ENCODE measurements around the gene CLDN34. TPM values are rescaled to one million over a fixed set of nuclear protein-coding genes. Genes with fewer than 3 reads are reported as not detected.

CLDN34 gene
- total RNA-seq, 2 experiments from 2014 or later: not detected

DNA sequence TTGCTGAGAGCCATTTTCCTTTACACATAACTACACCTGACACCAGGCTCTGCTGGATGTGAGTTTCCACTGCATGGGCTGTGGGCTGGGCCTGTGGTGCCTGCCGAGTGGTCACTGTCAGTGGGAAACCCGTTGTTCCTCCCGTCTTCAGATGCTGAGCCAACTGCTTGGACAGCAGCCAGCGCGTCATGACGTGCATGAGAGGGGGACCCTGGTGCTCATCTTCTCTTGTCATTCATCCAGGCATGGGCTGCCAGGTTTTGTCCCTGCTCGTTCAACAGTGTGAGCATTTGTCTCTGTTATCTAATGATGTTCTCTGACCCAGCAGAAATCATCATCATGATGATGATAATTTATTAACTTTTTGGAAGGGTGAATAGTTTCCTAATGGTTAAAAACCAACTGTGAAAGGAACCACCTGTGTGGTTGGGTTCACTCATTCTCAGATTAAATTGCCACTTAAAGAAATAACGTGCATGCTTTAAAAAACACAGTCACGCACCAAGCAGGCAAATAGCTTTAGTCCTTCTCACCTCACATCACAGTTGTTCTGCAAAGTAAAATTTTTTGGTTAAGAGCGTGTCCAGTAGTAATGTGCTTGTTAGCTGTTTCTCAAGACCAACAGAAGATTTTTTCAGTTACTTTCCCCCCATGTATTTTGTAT, 19.9 kb upstream of the CLDN34 start:
- CTCF ChIA-PET: no interaction called here
- H3K27ac Mint-ChIP-seq: no peak overlapping the region
- POLR2A ChIA-PET: no interaction called here
- peaks cover 9% of the 10 kb centered on the region for H3K4me1 Mint-ChIP-seq
- DNase-seq: no peak
- H3K4me3 Mint-ChIP-seq: no peak overlapping the region
- H3K36me3 Mint-ChIP-seq (ENCODE audit: low read depth): no peaks in the 10 kb centered on the region
- H3K27me3 Mint-ChIP-seq: peaks cover 15% of the 10 kb centered on the region
- no peaks in the 10 kb centered on the region for H3K9me3 Mint-ChIP-seq

DNA sequence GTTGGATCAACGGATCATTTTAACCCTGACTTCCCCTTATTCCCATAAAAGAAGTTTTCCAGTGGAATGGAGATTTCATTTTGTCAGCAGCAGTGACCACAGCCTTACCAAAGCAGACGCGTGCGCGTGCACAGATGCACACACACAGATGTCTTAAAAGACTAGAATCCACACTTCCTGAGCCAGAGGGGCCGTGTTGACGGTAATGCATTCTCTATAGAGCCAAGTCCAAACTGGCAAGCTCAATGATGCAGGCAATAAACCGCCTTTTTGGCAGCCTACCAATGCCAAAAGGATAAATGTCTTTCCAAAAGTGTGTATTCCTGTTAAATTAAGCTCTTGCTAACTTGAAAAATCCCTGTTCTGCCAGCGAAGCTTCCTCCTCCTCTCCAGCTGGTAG, 18.8 kb upstream of the CLDN34 start:
- Mint-ChIP-seq H3K36me3 (ENCODE audit: low read depth) (no peaks in the 10 kb centered on the region), H3K4me3 (no peak overlapping the region), H3K27me3 (peaks cover 13% of the 10 kb centered on the region), H3K9me3 (no peaks in the 10 kb centered on the region), H3K4me1 (peaks cover under 1% of the 10 kb centered on the region), H3K27ac (no peak overlapping the region)
- ChIA-PET CTCF (no interaction called here), POLR2A (no interaction called here)
- DNase-seq: no peak

- Mint-ChIP-seq H3K27ac (no peak overlapping the region), H3K27me3 (peaks cover 10% of the 10 kb centered on the region)
- no peak for DNase-seq
Observed at GRCh38 chrX:9952300-9952699, 14.9 kb upstream of the CLDN34 start.

GRCh38 chrX:9953396-9953795, 13.8 kb upstream of the CLDN34 start:
- Mint-ChIP-seq H3K27me3 (peaks cover 10% of the 10 kb centered on the region), H3K9me3 (no peaks in the 10 kb centered on the region), H3K4me1 (no peaks in the 10 kb centered on the region), H3K4me3 (no peak overlapping the region), H3K36me3 (ENCODE audit: low read depth) (no peaks in the 10 kb centered on the region), H3K27ac (no peak overlapping the region)
- ChIA-PET CTCF (no interaction called here), POLR2A (no interaction called here)
- DNase-seq: no peak

More at GRCh38 chrX:9952300-9952699, 14.9 kb upstream of the CLDN34 start:
- CTCF ChIA-PET: no interaction called here
- no peak overlapping the region for H3K4me3 Mint-ChIP-seq
- no peaks in the 10 kb centered on the region for H3K4me1 Mint-ChIP-seq
- no peaks in the 10 kb centered on the region for H3K9me3 Mint-ChIP-seq
- POLR2A ChIA-PET: no interaction called here
- no peaks in the 10 kb centered on the region for H3K36me3 Mint-ChIP-seq (ENCODE audit: low read depth)

- no peaks in the 10 kb centered on the region for H3K4me1 Mint-ChIP-seq
- DNase-seq: no peak
- H3K27ac Mint-ChIP-seq: no peak overlapping the region
- CTCF ChIA-PET: no interaction called here
- no peak overlapping the region for H3K4me3 Mint-ChIP-seq
- H3K9me3 Mint-ChIP-seq: no peaks in the 10 kb centered on the region
- peaks cover 10% of the 10 kb centered on the region for H3K27me3 Mint-ChIP-seq
- POLR2A ChIA-PET: no interaction called here
- H3K36me3 Mint-ChIP-seq (ENCODE audit: low read depth): no peaks in the 10 kb centered on the region
Observed at GRCh38 chrX:9955506-9955905, 11.7 kb upstream of the CLDN34 start.

DNA sequence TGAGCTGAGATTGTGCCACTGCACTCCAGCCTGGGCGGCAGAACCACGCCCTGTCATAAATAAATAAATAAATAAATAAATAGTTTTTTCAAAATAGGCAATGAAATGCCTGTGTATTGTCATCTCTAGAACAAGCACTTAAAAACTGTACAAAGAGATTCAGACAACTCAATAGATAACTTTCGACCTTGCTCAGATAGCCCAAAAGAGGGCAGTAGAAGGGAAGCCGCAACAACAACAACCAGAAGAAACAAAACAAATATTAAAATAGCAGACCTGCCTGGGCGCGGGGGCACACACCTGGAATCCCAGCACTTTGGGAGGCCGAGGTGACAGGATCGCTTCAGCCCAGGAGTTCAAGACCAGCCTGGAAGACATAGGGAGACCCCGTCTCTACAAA, 9.4 kb upstream of the CLDN34 start:
- Mint-ChIP-seq H3K27ac (no peak overlapping the region), H3K27me3 (peaks cover 6% of the 10 kb centered on the region), H3K36me3 (ENCODE audit: low read depth) (no peaks in the 10 kb centered on the region), H3K9me3 (no peaks in the 10 kb centered on the region), H3K4me3 (no peak overlapping the region), H3K4me1 (no peaks in the 10 kb centered on the region)
- DNase-seq: no peak
- POLR2A ChIA-PET: no interaction called here
- CTCF ChIA-PET: no interaction called here

- POLR2A ChIA-PET: no interaction called here
- no peaks in the 10 kb centered on the region for H3K9me3 Mint-ChIP-seq
- no peaks in the 10 kb centered on the region for H3K36me3 Mint-ChIP-seq (ENCODE audit: low read depth)
- CTCF ChIA-PET: no interaction called here
- H3K4me3 Mint-ChIP-seq: no peak overlapping the region
- peaks cover 6% of the 10 kb centered on the region for H3K27me3 Mint-ChIP-seq
- no peaks in the 10 kb centered on the region for H3K4me1 Mint-ChIP-seq
- DNase-seq: no peak
- H3K27ac Mint-ChIP-seq: no peak overlapping the region
Observed at GRCh38 chrX:9958183-9958582, 9.0 kb upstream of the CLDN34 start.

- no peak for DNase-seq
- Mint-ChIP-seq H3K4me3 (no peak overlapping the region), H3K36me3 (ENCODE audit: low read depth) (no peaks in the 10 kb centered on the region), H3K27me3 (peaks cover 8% of the 10 kb centered on the region), H3K27ac (no peak overlapping the region), H3K4me1 (no peaks in the 10 kb centered on the region), H3K9me3 (no peaks in the 10 kb centered on the region)
- ChIA-PET CTCF (no interaction called here), POLR2A (no interaction called here)
Observed at GRCh38 chrX:9961750-9962149, 5.4 kb upstream of the CLDN34 start.

DNA sequence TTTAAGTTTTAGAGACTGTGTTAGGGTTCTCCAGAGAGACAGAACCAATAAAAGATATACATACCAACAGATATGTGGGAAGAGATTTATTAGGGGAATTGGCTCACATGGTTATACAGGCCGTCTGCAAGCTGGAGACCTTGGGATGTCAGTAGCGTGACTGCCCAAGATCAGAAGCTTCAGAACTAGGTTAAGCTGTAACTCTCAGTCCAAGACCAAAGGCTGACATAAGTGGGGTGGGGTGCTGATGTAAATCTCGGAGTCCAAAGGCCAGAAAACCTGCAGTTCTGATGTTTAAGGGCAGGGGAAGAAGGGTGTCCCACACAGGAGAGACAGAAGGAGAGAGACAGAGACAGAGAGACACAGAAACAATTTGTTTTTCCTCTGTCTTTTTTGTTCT, 10.5 kb downstream of the CLDN34 start:
- POLR2A ChIA-PET: no interaction called here
- no peak overlapping the region for H3K27ac Mint-ChIP-seq
- H3K4me3 Mint-ChIP-seq: no peak overlapping the region
- H3K9me3 Mint-ChIP-seq: no peaks in the 10 kb centered on the region
- no peak for DNase-seq
- H3K36me3 Mint-ChIP-seq (ENCODE audit: low read depth): no peaks in the 10 kb centered on the region
- no peaks in the 10 kb centered on the region for H3K4me1 Mint-ChIP-seq
- CTCF ChIA-PET: no interaction called here
- H3K27me3 Mint-ChIP-seq: peaks cover 2% of the 10 kb centered on the region

- ChIA-PET CTCF (no interaction called here), POLR2A (no interaction called here)
- H3K27me3 Mint-ChIP-seq: peaks cover 2% of the 10 kb centered on the region
- no peaks in the 10 kb centered on the region for H3K4me1 Mint-ChIP-seq
- H3K9me3 Mint-ChIP-seq: no peaks in the 10 kb centered on the region
- H3K27ac Mint-ChIP-seq: no peak overlapping the region
- DNase-seq: no peak
- no peaks in the 10 kb centered on the region for H3K36me3 Mint-ChIP-seq (ENCODE audit: low read depth)
- H3K4me3 Mint-ChIP-seq: no peak overlapping the region
Observed at GRCh38 chrX:9980401-9980800, 13.2 kb downstream of the CLDN34 start.

- no peaks in the 10 kb centered on the region for H3K9me3 Mint-ChIP-seq
- CTCF ChIA-PET: no interaction called here
- POLR2A ChIA-PET: no interaction called here
- H3K27me3 Mint-ChIP-seq: peaks cover 2% of the 10 kb centered on the region
- no peak overlapping the region for H3K4me3 Mint-ChIP-seq
- no peak overlapping the region for H3K27ac Mint-ChIP-seq
- H3K36me3 Mint-ChIP-seq (ENCODE audit: low read depth): no peaks in the 10 kb centered on the region
- no peaks in the 10 kb centered on the region for H3K4me1 Mint-ChIP-seq
- no peak for DNase-seq
Observed at GRCh38 chrX:9980927-9981326, 13.8 kb downstream of the CLDN34 start.

DNA sequence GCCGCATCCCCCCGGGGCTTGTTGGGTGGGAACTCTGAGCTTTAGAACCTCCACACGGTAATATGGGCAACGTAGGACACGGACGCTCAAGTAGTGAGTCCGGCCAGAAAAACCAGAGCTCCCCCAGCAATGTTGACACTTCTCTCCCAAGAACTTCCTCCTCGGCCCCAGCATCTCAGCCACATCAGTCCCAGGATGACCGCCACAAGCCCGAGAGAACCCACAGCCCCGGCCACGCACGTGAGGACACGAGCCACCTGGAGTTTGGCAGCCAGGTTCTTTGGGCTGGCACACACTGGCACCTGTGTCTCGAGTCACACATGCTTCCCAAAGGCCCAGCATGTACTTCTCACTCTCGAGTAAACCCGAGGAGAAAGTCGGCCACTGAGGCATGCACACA, 16.3 kb downstream of the CLDN34 start:
- Mint-ChIP-seq H3K36me3 (ENCODE audit: low read depth) (no peaks in the 10 kb centered on the region), H3K9me3 (no peaks in the 10 kb centered on the region), H3K27ac (no peak overlapping the region), H3K4me3 (no peak overlapping the region), H3K4me1 (no peaks in the 10 kb centered on the region), H3K27me3 (peaks cover 5% of the 10 kb centered on the region)
- CTCF ChIA-PET: no interaction called here
- POLR2A ChIA-PET: no interaction called here
- DNase-seq: no peak

DNA sequence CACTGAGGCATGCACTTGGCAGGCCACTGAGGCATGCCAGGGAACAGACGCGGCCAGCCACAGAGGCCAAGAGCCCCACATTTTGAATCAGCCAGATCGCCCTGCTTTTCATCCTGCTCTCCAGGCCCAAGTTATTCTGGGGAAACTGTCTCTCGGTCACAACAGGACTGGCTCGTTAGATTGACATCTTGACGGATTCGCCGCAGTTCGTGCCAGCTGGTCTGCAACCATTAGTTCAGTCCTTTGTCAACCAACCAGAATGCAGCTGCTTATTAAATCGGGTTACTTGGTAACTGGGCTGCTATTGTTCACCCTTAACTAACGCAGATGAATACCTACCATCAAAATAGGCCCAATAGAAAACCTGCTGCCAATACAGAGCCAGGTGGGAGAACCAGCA, 16.7 kb downstream of the CLDN34 start:
- no peak overlapping the region for H3K27ac Mint-ChIP-seq
- peaks cover 7% of the 10 kb centered on the region for H3K27me3 Mint-ChIP-seq
- no peak for DNase-seq
- POLR2A ChIA-PET: no interaction called here
- no peaks in the 10 kb centered on the region for H3K9me3 Mint-ChIP-seq
- no peaks in the 10 kb centered on the region for H3K4me1 Mint-ChIP-seq
- no peaks in the 10 kb centered on the region for H3K36me3 Mint-ChIP-seq (ENCODE audit: low read depth)
- H3K4me3 Mint-ChIP-seq: no peak overlapping the region
- CTCF ChIA-PET: no interaction called here

DNA sequence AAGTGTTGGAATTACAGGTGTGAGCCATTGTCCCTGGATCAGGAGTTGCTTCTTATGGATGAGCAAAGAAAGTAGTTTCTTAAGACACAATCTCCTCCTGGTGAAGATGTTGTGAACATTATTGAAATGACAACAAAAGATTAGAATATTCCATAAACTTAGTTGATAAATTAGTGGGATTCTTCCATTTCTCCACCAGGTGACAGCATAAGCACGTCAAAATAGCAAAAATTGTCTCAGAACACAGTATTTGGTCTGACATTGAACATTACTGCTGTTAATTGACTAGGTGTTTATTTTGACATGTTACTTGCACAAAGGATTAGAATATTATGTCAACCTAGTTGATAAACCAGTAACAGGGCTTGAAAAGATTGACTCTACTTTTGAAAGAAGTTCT, 21.6 kb downstream of the CLDN34 start:
- POLR2A ChIA-PET: no interaction called here
- Mint-ChIP-seq H3K36me3 (ENCODE audit: low read depth) (no peaks in the 10 kb centered on the region), H3K9me3 (no peaks in the 10 kb centered on the region), H3K27me3 (peaks cover 7% of the 10 kb centered on the region), H3K4me1 (no peaks in the 10 kb centered on the region), H3K4me3 (no peak overlapping the region), H3K27ac (no peak overlapping the region)
- DNase-seq: no peak
- CTCF ChIA-PET: interaction anchor here (0.6 to 1.0 kb wide), 2 partner anchors 11 to 131 kb away, joined by 3 to 4 read pairs; no protein-coding TSS in a partner anchor

All from activated CD4-positive, alpha-beta memory T cell treated with anti-CD3 and anti-CD28 coated beads, Interleukin-2, amount 10 ng/mL, durations not matched to agents 7 days and 5 days (primary cell).